A549 (cell line): ENCODE measurements around the gene CDA.

Experiments used
- ATOH8 ChIP-seq: fragments of 250-450 bp; sonication (Bioruptor Pico); IDR thresholded peaks from 2 replicates; pipeline ENCODE4 v1.5.0; 2020; ENCODE audit warnings: low read depth, mild to moderate bottlenecking, moderate library complexity
- CHD2 ChIP-seq: fragments of 150-350 bp; IDR thresholded peaks from 2 replicates; pipeline ENCODE4 v1.6.1; 2014; ENCODE audit warnings: low read length; ENCODE audit not compliant: partially characterized antibody
- CTCF ChIP-seq: fragments of >200 bp; sonication (Bioruptor Twin); formaldehyde crosslinking; IDR thresholded peaks from 3 replicates; pipeline ENCODE4 v1.5.1; 2016
- EHF ChIP-seq: fragments of 250-450 bp; sonication (Bioruptor Pico); IDR thresholded peaks from 2 replicates; pipeline ENCODE4 v1.5.0; 2020; ENCODE audit warnings: mild to moderate bottlenecking
- EHMT2 ChIP-seq: fragments of 200-600 bp; sonication (generic); IDR thresholded peaks from 2 replicates; pipeline ENCODE4 v1.6.1; 2016; ENCODE audit warnings: antibody characterized with exemption, low read depth, mild to moderate bottlenecking, moderate library complexity
- GATA3 ChIP-seq: IDR thresholded peaks from 2 replicates; pipeline ENCODE4 v1.6.1; 2012; ENCODE audit warnings: borderline replicate concordance
- HES2 ChIP-seq: fragments of >200 bp; sonication (Bioruptor Twin); formaldehyde crosslinking; IDR thresholded peaks from 2 replicates; pipeline ENCODE4 v1.6.1; 2016
- MAFK ChIP-seq: fragments of 450-650 bp; IDR thresholded peaks from 2 replicates; pipeline ENCODE4 v1.6.1; 2014; ENCODE audit not compliant: partially characterized antibody
- NFE2L2 ChIP-seq: fragments of 150-350 bp; conservative IDR thresholded peaks from 2 replicates; pipeline ENCODE4 v1.6.1; 2014; ENCODE audit warnings: low read length
- POLR2A ChIP-seq: IDR thresholded peaks from 2 replicates; pipeline ENCODE4 v1.6.1; 2012; ENCODE audit warnings: mild to moderate bottlenecking, low read length
- POLR2AphosphoS2 ChIP-seq: conservative IDR thresholded peaks from 2 replicates; pipeline ENCODE4 v1.6.1; 2012; ENCODE audit warnings: low read length, improper control_type of control experiment, inconsistent platforms
- SMC3 ChIP-seq: fragments of >200 bp; sonication (Bioruptor Twin); formaldehyde crosslinking; IDR thresholded peaks from 3 replicates; pipeline ENCODE4 v1.6.1; 2018; ENCODE audit warnings: inconsistent platforms
- SREBF2 ChIP-seq: fragments of 450-650 bp; IDR thresholded peaks from 2 replicates; pipeline ENCODE4 v1.6.1; 2014; ENCODE audit warnings: mild to moderate bottlenecking, moderate library complexity

GRCh38 chr1:20600156-20600555 is 11.3 kb downstream of the CDA start:
- TF ChIP-seq CTCF (no peak), SMC3 (no peak), GATA3 (no peak), POLR2AphosphoS2 (no peak), ATOH8 (CRISPR knock-in tag) (no peak), MAFK (peak; percentile 45), EHMT2 (no peak), SREBF2 (no peak), CHD2 (no peak), NFE2L2 (no peak), EHF (CRISPR knock-in tag) (no peak), POLR2A (no peak), HES2 (no peak)
